Hepatocyte (in vitro differentiated cells): ENCODE data around the gene FBXL7.

Source experiments
- EZH2 ChIP-seq: fragments of 200-600 bp; sonication (generic); IDR thresholded peaks from 2 replicates; pipeline ENCODE4 v1.6.1; 2016; ENCODE audit warnings: antibody characterized with exemption, mild to moderate bottlenecking, borderline replicate concordance
- TF ChIP-seq, protein P1 (sequence below): fragments of 200-600 bp; sonication (generic); IDR thresholded peaks from 2 replicates; pipeline ENCODE4 v1.5.1; 2016; ENCODE audit warnings: antibody characterized with exemption, mild to moderate bottlenecking; ENCODE audit not compliant: poor library complexity

DNA sequence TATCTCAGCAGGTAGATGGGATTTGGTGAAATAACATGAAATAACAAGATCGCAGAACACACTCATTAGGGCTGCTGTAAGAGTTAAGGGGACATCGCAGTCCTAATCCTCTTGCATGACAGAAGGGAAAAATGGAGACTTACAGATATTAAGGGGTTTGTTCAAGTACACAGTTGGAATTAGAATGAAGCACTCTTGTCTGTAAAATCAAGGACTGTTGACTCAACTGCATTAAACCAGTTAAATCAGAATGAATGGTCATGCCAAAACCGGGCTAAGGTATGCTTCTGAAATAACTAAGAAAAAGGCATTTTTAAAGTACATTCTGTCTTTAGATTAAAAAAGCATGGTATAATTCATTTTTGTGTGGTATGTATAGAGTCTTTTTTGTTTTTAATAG is 95.9 kb downstream of the FBXL7 start:
- TF ChIP-seq EZH2, result no peak
- TF ChIP-seq, protein P1, sequence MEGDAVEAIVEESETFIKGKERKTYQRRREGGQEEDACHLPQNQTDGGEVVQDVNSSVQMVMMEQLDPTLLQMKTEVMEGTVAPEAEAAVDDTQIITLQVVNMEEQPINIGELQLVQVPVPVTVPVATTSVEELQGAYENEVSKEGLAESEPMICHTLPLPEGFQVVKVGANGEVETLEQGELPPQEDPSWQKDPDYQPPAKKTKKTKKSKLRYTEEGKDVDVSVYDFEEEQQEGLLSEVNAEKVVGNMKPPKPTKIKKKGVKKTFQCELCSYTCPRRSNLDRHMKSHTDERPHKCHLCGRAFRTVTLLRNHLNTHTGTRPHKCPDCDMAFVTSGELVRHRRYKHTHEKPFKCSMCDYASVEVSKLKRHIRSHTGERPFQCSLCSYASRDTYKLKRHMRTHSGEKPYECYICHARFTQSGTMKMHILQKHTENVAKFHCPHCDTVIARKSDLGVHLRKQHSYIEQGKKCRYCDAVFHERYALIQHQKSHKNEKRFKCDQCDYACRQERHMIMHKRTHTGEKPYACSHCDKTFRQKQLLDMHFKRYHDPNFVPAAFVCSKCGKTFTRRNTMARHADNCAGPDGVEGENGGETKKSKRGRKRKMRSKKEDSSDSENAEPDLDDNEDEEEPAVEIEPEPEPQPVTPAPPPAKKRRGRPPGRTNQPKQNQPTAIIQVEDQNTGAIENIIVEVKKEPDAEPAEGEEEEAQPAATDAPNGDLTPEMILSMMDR, result no peak
